Suprapubic skin (tissue), 4 donors: ENCODE data around the gene THSD1.

Experiments used
- CTCF ChIP-seq, 2 donors: fragments of 200-600 bp in 1 of 2; fragments of 450-650 bp in 1 of 2; sonication (generic) in 1 of 2; IDR thresholded peaks; one replicate each; pipeline ENCODE4 v1.5.1; 2016 to 2019; ENCODE audit warnings: antibody characterized with exemption in 2 of 2, mild to moderate bottlenecking in 1 of 2, moderate library complexity in 1 of 2
- POLR2A ChIP-seq, 2 donors: fragments of 450-650 bp; IDR thresholded peaks; one replicate each; pipeline ENCODE4 v1.6.1; 2017; ENCODE audit warnings: antibody characterized with exemption in 2 of 2, mild to moderate bottlenecking in 2 of 2, moderate library complexity in 2 of 2
- POLR2AphosphoS5 ChIP-seq, 3 donors: sonication (generic); formaldehyde crosslinking; IDR thresholded peaks; one replicate each; pipeline ENCODE4 v1.6.1; 2017; ENCODE audit warnings: antibody characterized with exemption in 3 of 3

GRCh38 chr13:52452470-52452869 is 46.5 kb upstream of the THSD1 start:
- no peak for TF ChIP-seq CTCF (IDR thresholded peaks at IDR 0.05)
- no peak for TF ChIP-seq POLR2A (IDR thresholded peaks at IDR 0.05)
- TF ChIP-seq POLR2AphosphoS5 (IDR thresholded peaks at IDR 0.05), result no peak
